ENCODE measurements around the gene PRRT3.
"Not testable (repeated sequence)": the region's sequence is repeated elsewhere in the genome, so short reads cannot be mapped to it uniquely, and the experiment has no call there.

GRCh38 chr3:9939906-9940305 is 12.3 kb downstream of the PRRT3 start:
- not testable (repeated sequence) for TF ChIP-seq ZNF768 (CRISPR knock-in tag; IDR thresholded peaks at IDR 0.05); TAF1 (CRISPR knock-in tag; IDR thresholded peaks at IDR 0.05); PAX8 (CRISPR knock-in tag; IDR thresholded peaks at IDR 0.05; ENCODE audit: borderline replicate concordance); DMTF1 (CRISPR knock-in tag; IDR thresholded peaks at IDR 0.05); NR2C2 (CRISPR knock-in tag; IDR thresholded peaks at IDR 0.05; ENCODE audit: borderline replicate concordance); MEIS2 (CRISPR knock-in tag; IDR thresholded peaks at IDR 0.05); FOXP1 (IDR thresholded peaks at IDR 0.05); FOXP1 (CRISPR knock-in tag; IDR thresholded peaks at IDR 0.05); FOXA1 (IDR thresholded peaks at IDR 0.05); FOXA1 (CRISPR knock-in tag; IDR thresholded peaks at IDR 0.05); ZNF274 (CRISPR knock-in tag; IDR thresholded peaks at IDR 0.05); MED8 (CRISPR knock-in tag; IDR thresholded peaks at IDR 0.05; ENCODE audit: insufficient replicate concordance); ZNF678 (CRISPR knock-in tag; IDR thresholded peaks at IDR 0.05); DDIT3 (CRISPR knock-in tag; IDR thresholded peaks at IDR 0.05); MYC (CRISPR knock-in tag; IDR thresholded peaks at IDR 0.05; ENCODE audit: borderline replicate concordance)

Measured in HepG2 (cell line).